Panc1 (cell line): Measurements from ENCODE around the gene ANKRD7. TPM values are rescaled to one million over a fixed set of nuclear protein-coding genes. Genes with fewer than 3 reads are reported as not detected.

Experiments used
- ATAC-seq: fragments of 200-7000 bp; cut with Tn5 transposase; 2 replicates; pipeline ENCODE4 v1.9.1; 2020; ENCODE audit warnings: mild to moderate bottlenecking, moderate library complexity
- Bru-seq: library from RNA; stranded (reverse); fragments of 400-500 nt; gene quantifications from one replicate; lab custom pipeline; 2021; lab: Mats Ljungman, UMichigan
- BruChase-seq, 2 experiments: library from RNA; stranded (reverse); fragments of 400-500 nt; gene quantifications; one replicate each; lab custom pipeline; 2021; lab: Mats Ljungman, UMichigan
- BruUV-seq: library from RNA; stranded (reverse); fragments of 400-500 nt; replicated peaks from 2 replicates; lab custom pipeline; 2021; lab: Mats Ljungman, UMichigan
- CTCF ChIA-PET: fragments of 300-600 bp; sonication (Branson Sonifier 250); formaldehyde crosslinking; loops from one replicate; lab custom pipeline; 2022; ENCODE audit warnings: antibody characterized with exemption; lab: Charles Lee
- POLR2A ChIA-PET: fragments of 300-600 bp; sonication (Branson Sonifier 250); formaldehyde crosslinking; loops from one replicate; lab custom pipeline; 2022; ENCODE audit warnings: antibody characterized with exemption; lab: Charles Lee
- DNase-seq: peaks from one replicate; pipeline ENCODE4 v3.0.0-alpha.2; 2010; ENCODE audit warnings: low read depth, low spot score
- H3K27ac ChIP-seq: 2 replicates; pipeline ENCODE4 v1.5.1; 2011; ENCODE audit warnings: mild to moderate bottlenecking, low read length, inconsistent platforms
- H3K27me3 ChIP-seq: fragments of 200-500 bp; sonication (Bioruptor generic); 2 replicates; pipeline ENCODE4 v1.6.0; 2014; ENCODE audit warnings: low read length, inconsistent platforms; ENCODE audit not compliant: control insufficient read depth, insufficient read depth
- H3K36me3 ChIP-seq: fragments of 200-500 bp; sonication (Bioruptor generic); 2 replicates; pipeline ENCODE4 v1.5.1; 2014; ENCODE audit warnings: inconsistent platforms, mild to moderate bottlenecking, low read length, moderate library complexity; ENCODE audit not compliant: control insufficient read depth, insufficient read depth
- H3K4me1 ChIP-seq: 2 replicates; pipeline ENCODE4 v1.5.1; 2011; ENCODE audit warnings: inconsistent platforms, mild to moderate bottlenecking, low read length, moderate library complexity; ENCODE audit not compliant: control insufficient read depth, insufficient read depth
- H3K4me3 ChIP-seq, 2 experiments: 2 replicates each; pipeline ENCODE4 v1.5.1; 2011 to 2012; ENCODE audit warnings: low read depth in 2 of 2, low read length in 2 of 2, mild to moderate bottlenecking in 2 of 2, inconsistent platforms in 1 of 2, moderate library complexity in 1 of 2
- H3K9me3 ChIP-seq: fragments of 200-500 bp; sonication (Bioruptor generic); 2 replicates; pipeline ENCODE4 v1.5.1; 2014; ENCODE audit warnings: low read depth, mild to moderate bottlenecking, inconsistent platforms, low read length, moderate library complexity; ENCODE audit not compliant: control insufficient read depth, insufficient read depth
- POLR2AphosphoS5 ChIP-seq: IDR thresholded peaks from 2 replicates; pipeline ENCODE4 v1.6.1; 2012; ENCODE audit warnings: mild to moderate bottlenecking, low read depth, low read length, moderate library complexity
- SIN3A ChIP-seq: IDR thresholded peaks from 2 replicates; pipeline ENCODE4 v1.6.1; 2012; ENCODE audit warnings: low read depth, mild to moderate bottlenecking, low read length, moderate library complexity, borderline replicate concordance; ENCODE audit not compliant: insufficient read depth
- TCF7L2 ChIP-seq: IDR thresholded peaks from 2 replicates; pipeline ENCODE4 v1.6.1; 2011; ENCODE audit warnings: mild to moderate bottlenecking, low read depth, low read length, inconsistent platforms
- in situ Hi-C: cut with HindIII; loops from 2 replicates; pipeline ENCODE4 v1.10.0; 2016; ENCODE audit warnings: low sequenced_read_pairs, low pct_unique_long_range_greater_than_20kb
- intact Hi-C: fragments of 100-400 bp; cut with micrococcal nuclease; formaldehyde crosslinking; loops from one replicate; pipeline ENCODE4 v1.10.0; 2022; ENCODE audit not compliant: unreplicated experiment
- long read RNA-seq: library from polyadenylated mRNA; unstranded; transcript quantifications from one replicate; pipeline ENCODE4 v2.0.0, GENCODE V29; 2021; ENCODE audit not compliant: unreplicated experiment
- polyA plus RNA-seq: library from polyadenylated mRNA; unstranded; fragments of >200 nt; gene quantifications from one replicate; pipeline ENCODE4 v1.2.1, GENCODE V29; 2012; ENCODE audit warnings: missing spikeins; ENCODE audit not compliant: insufficient read length
- total RNA-seq: library from RNA; stranded (reverse); gene quantifications from one replicate; pipeline ENCODE4 v1.2.1, GENCODE V29; 2021; ENCODE audit not compliant: unreplicated experiment
- TF ChIP-seq, protein P1 (sequence below), 2 experiments: IDR thresholded peaks; 2 replicates each; pipeline ENCODE4 v1.6.1; 2011 to 2012; ENCODE audit warnings: low read depth in 2 of 2, control low read depth in 1 of 2, low read length in 1 of 2, mild to moderate bottlenecking in 1 of 2, moderate library complexity in 1 of 2; ENCODE audit not compliant: insufficient read depth in 1 of 2
- TF ChIP-seq, protein P2 (sequence below): fragments of 450-650 bp; IDR thresholded peaks from 2 replicates; pipeline ENCODE4 v1.5.1; 2017; ENCODE audit warnings: mild to moderate bottlenecking

The ANKRD7 gene, protein sequence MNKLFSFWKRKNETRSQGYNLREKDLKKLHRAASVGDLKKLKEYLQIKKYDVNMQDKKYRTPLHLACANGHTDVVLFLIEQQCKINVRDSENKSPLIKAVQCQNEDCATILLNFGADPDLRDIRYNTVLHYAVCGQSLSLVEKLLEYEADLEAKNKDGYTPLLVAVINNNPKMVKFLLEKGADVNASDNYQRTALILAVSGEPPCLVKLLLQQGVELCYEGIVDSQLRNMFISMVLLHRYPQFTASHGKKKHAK
- total RNA-seq (1.0 TPM), Bru-seq, nascent RNA (percentile 21 among the genes with signal in this experiment), BruChase-seq, experiment 1, labeled RNA remaining after a 2-hour chase (percentile 24 among the genes with signal in this experiment), BruChase-seq, experiment 2, labeled RNA remaining after a 6-hour chase (percentile 20 among the genes with signal in this experiment)
- 0.64 TPM for polyA plus RNA-seq
- long read RNA-seq, partial matches to known transcripts, result 0 of 1 reads
- long read RNA-seq, other reads (novel, unspliced or antisense), result 1 of 1 reads

DNA sequence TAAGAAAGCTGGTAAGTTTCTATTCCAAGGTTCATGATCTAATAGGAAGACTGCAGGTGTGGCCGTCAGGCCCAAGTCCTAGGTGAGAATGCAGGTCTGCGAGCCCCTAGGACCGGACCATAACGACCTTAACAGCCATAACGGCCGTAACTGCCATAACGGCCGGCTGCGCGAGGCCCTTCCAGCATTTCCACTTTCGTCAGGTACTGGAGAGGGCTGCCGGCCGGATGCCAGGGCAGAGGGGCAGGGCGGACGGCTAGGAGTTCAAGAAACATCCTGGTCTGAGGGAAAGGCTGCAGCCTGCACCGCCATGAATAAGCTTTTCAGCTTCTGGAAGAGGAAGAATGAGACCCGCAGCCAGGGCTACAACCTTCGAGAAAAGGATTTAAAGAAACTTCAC, at the start of gene ANKRD7:
Gene ANKRD7, plus strand, starts transcription at position 184 of the 400 bp plus-strand sequence. Its CDS starts 127 bp downstream, at position 311.
- intact Hi-C loops, result no loop called here
- ATAC-seq (no peak), DNase-seq (no peak)
- CTCF ChIA-PET, result no interaction called here
- Histone ChIP-seq H3K9me3 (no peaks in the 10 kb centered on the region), H3K4me1 (no peaks in the 10 kb centered on the region), H3K27ac (no peak within 1 kb of the TSS), H3K27me3 (no peaks in the 10 kb centered on the region), H3K36me3 (no peaks in the 10 kb centered on the region), H3K4me3 (no peak within 1 kb of the TSS)
- POLR2A ChIA-PET, result no interaction called here
- in situ Hi-C loops, result no loop called here
- BruUV-seq, result no TSS peak
- TF ChIP-seq, protein P1, sequence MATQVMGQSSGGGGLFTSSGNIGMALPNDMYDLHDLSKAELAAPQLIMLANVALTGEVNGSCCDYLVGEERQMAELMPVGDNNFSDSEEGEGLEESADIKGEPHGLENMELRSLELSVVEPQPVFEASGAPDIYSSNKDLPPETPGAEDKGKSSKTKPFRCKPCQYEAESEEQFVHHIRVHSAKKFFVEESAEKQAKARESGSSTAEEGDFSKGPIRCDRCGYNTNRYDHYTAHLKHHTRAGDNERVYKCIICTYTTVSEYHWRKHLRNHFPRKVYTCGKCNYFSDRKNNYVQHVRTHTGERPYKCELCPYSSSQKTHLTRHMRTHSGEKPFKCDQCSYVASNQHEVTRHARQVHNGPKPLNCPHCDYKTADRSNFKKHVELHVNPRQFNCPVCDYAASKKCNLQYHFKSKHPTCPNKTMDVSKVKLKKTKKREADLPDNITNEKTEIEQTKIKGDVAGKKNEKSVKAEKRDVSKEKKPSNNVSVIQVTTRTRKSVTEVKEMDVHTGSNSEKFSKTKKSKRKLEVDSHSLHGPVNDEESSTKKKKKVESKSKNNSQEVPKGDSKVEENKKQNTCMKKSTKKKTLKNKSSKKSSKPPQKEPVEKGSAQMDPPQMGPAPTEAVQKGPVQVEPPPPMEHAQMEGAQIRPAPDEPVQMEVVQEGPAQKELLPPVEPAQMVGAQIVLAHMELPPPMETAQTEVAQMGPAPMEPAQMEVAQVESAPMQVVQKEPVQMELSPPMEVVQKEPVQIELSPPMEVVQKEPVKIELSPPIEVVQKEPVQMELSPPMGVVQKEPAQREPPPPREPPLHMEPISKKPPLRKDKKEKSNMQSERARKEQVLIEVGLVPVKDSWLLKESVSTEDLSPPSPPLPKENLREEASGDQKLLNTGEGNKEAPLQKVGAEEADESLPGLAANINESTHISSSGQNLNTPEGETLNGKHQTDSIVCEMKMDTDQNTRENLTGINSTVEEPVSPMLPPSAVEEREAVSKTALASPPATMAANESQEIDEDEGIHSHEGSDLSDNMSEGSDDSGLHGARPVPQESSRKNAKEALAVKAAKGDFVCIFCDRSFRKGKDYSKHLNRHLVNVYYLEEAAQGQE (IDR thresholded peaks at IDR 0.05; ENCODE audit: insufficient read depth in 1 of 2, low read depth in 2 of 2, low read length in 1 of 2), result no peak
- TF ChIP-seq TCF7L2 (no peak), POLR2AphosphoS5 (no peak), SIN3A (no peak)
- TF ChIP-seq, protein P2, sequence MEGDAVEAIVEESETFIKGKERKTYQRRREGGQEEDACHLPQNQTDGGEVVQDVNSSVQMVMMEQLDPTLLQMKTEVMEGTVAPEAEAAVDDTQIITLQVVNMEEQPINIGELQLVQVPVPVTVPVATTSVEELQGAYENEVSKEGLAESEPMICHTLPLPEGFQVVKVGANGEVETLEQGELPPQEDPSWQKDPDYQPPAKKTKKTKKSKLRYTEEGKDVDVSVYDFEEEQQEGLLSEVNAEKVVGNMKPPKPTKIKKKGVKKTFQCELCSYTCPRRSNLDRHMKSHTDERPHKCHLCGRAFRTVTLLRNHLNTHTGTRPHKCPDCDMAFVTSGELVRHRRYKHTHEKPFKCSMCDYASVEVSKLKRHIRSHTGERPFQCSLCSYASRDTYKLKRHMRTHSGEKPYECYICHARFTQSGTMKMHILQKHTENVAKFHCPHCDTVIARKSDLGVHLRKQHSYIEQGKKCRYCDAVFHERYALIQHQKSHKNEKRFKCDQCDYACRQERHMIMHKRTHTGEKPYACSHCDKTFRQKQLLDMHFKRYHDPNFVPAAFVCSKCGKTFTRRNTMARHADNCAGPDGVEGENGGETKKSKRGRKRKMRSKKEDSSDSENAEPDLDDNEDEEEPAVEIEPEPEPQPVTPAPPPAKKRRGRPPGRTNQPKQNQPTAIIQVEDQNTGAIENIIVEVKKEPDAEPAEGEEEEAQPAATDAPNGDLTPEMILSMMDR, result no peak

DNA sequence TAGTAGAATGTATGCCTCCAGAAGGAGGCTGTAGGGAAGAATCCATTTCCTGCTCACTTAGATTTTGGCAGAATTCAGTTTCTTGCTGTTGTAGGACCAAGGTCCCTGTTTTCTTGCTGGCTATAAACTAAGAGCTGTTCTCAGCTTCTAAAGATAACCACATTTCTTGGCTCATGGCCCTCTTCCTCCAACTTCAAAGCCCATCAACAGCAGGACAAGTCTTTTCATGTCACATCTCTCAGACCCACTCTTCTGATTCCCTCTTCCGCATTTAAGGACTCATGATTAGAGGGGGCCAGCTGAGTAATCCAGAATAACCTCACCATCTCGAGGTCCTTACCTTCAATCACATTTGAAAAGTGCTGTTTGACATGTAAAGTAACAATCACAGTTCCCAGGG, 48.8 kb upstream of the ANKRD7 start:
- ATAC-seq (no peak), DNase-seq (no peak)
- TF ChIP-seq SIN3A (no peak), POLR2AphosphoS5 (no peak), TCF7L2 (no peak)
- TF ChIP-seq, protein P1 (IDR thresholded peaks at IDR 0.05; ENCODE audit: insufficient read depth in 1 of 2, low read depth in 2 of 2, low read length in 1 of 2), result no peak
- TF ChIP-seq, protein P2, result no peak
- in situ Hi-C loops (no loop called here), intact Hi-C loops (no loop called here)
- H3K9me3 ChIP-seq, result no peaks in the 10 kb centered on the region
- no TSS peak for BruUV-seq
- no peak overlapping the region for H3K27ac ChIP-seq
- H3K27me3 ChIP-seq, result peaks cover 5% of the 10 kb centered on the region
- no peaks in the 10 kb centered on the region for H3K4me1 ChIP-seq
- ChIA-PET CTCF (no interaction called here), POLR2A (no interaction called here)
- H3K4me3 ChIP-seq, result no peak overlapping the region
- H3K36me3 ChIP-seq, result no peaks in the 10 kb centered on the region
